Medulla oblongata (tissue), 1 donor: ENCODE results near the gene TNNI2.
"Not testable (repeated sequence)": the region's sequence is repeated elsewhere in the genome, so short reads cannot be mapped to it uniquely, and the experiment has no call there.

Source experiments
- DNase-seq: peaks from one replicate; pipeline ENCODE4 v3.0.0-alpha.2; 2015; ENCODE audit errors: extremely low spot score

The TNNI2 gene

DNA sequence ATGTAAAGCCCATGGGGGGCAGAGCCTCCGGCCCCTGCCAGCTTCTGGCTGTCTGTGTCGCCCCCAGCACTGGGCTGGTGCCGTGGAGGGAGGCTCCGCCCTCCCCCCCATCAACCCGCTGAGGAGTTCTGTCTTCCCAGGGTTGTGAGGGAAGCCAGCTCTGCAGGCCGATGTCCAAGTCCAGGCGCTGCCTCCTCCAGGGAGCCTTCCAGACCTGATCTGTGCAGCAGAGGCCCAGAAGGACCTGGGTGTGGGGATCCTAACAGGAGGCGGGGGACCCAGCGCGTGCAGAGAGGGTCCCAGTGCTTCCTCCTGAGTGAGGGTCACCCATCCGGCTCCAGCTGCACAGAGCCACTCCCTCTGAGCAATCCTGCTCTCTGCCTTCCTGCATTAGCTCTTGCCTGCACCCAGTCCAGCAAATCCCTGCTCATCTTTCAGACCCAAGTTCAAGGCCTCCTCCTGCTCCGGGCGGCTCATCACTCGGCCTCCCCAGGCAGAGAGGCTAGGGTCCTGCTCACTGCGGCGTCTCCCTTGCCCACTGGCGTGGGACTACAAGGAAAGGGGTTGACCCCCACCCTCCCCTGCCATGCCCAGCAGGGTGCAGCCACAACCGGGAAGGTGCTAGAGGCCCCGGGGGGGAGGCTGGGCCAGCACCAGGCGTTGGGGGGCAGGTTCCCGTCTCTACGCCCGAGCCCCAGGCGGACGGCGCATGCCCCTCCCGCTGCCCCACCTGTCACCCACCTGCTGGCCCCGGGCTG is 36.5 kb downstream of the TNNI2 start:
- no peak for DNase-seq

GRCh38 chr11:1875851-1876301 is 37.1 kb downstream of the TNNI2 start:
- not testable (repeated sequence) for DNase-seq

- no peak for DNase-seq
Observed at GRCh38 chr11:1876361-1877063, 37.7 kb downstream of the TNNI2 start.

DNA sequence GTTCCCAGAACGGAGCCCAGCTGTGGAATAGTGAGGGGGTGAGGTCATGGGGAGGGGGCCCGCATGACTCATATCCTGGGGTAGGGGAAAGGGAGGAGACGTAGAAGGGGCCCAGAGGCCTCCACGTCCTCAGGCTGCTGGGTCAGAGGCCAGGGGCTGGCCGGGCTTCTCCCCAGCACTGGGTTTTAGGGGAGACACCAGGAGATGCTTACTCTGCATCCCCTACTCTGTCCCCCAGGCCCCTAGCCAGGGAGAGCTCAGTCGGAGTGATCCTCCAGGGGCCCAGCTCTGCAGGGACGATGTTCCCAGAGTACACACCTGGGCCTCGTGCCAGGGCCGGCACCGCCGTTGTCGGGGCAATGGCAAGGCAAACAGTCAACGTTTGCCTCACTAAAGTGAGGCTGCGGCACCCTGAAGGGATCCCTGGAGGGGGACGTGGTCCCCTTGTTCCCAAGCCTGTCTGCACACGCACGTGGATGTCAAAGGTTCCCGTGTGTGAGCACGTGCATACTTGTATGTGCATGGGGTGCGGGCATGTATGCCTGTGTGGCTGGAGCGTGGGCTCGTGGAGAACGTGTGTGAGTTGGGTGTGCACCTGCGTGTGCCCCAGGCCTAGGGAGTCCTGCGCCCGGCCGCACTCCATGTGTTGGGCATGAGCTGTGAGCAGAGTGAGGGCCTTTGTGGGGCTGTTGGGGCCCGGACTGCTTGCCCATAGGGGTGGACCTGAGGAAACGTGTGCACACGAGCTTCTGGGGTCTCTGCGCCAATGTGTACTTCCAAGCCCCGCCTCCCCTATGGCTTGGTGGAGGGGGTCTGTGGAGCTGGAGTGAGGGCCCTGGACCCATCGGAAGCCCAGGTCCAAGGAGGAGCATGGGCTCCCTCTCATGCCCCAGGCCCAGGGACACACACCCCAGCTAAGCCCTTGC is 38.7 kb downstream of the TNNI2 start:
- no peak for DNase-seq

GRCh38 chr11:1878137-1879031 is 39.6 kb downstream of the TNNI2 start:
- no peak for DNase-seq

GRCh38 chr11:1879342-1879940 is 40.7 kb downstream of the TNNI2 start:
- no peak for DNase-seq

DNA sequence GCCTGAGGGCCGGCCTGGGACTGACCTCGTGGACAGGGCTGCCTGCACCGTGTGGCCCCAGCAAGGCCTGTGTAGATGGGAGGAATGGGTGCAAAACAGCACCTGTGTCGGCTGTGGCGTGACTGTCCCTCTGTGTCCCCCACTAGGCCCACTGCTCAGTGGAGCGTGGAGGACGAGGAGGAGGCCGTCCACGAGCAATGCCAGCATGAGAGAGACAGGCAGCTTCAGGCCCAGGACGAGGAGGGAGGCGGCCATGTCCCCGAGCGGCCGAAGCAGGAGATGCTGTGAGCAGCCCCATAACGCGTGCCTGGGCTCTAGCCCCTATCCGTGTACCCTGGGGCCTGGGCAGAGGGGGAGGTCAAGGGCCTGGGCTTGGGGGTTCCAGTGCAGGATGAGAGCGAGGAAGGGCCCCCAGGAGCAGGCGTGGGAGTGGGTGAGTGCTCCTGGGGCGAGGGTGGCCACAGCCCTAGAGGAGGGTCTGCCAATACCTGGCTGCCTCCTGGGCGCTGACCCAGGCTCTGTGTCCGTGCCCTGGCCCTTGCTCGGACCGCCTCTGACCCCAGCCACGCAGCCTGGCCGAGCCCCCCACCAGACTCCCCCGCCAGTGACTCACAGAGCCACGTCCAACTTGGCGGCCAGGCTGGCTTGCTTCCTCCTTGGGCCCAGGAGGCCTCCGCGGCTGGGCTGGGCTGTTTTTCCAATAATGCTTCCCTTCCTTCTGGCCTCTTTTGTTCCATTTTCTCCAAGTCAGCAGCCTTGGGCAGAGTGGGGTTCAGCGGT is 41.4 kb downstream of the TNNI2 start:
- no peak for DNase-seq

GRCh38 chr11:1880746-1881441 is 42.1 kb downstream of the TNNI2 start:
- DNase-seq: no peak

GRCh38 chr11:1881442-1882264 is 42.9 kb downstream of the TNNI2 start:
- DNase-seq: no peak

GRCh38 chr11:1882265-1883238 is 43.8 kb downstream of the TNNI2 start:
- peak; percentile 64 for DNase-seq

DNA sequence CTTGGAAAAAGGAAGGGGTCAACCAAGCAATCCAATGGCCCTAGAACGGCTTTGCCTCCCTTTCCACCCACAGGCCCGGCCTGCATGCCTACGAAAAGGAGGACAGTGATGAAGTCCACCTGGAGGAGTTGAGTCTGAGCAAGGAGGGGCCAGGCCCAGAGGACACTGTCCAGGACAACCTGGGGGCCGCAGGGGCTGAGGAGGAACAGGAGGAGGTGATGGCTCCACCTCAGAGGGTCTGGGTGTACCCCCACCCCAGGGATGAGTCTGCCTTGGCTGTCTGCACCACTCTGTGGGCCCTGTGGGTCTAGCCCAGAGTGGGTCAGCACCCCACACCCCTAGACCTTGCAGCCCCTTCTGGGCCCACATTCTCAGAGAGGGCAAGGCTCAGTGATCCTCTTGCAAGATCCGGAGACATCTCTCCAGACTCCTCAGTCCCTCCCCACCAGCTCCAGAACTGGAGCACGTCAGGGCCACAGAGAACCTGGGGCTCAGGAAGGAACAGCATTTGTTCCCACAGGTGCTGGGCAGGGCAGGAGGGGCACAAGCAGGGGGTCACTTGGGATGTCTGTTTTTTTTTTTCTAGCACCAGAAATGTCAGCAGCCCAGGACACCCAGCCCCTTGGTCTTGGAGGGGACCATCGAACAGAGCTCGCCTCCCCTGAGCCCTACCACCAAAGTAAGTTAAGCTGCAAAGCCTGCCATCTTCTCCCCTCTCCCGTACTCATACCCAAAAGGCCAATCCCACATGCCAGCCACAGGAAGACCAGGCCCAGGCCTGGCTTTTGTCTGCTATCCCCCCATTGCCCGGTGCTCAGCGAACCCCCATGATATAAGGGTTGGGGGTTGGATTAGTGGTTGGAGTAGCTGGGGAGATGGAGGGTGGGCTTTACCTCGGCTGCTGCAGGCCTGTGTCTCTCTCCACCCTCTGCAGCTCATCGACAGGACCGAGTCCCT is 44.8 kb downstream of the TNNI2 start:
- DNase-seq: no peak

GRCh38 chr11:1884303-1884700 is 45.5 kb downstream of the TNNI2 start:
- DNase-seq: no peak

DNA sequence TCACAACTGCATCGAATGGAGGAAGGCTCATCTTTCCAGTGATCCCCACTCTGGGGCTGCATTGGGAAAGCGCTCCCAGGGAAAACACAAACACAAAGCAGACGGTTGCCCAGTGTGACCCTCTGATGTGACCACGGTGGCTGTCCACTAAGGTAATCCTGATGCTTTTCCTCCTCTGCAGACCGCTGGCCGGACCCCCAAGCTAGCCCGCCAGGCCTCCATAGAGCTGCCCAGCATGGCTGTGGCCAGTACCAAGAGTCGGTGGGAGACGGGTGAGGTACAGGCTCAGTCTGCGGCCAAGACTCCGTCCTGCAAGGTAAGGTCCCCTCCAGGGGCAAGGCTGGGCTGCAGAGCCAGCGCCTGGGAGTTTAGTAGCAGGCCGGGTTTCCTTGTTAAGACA is 47.8 kb downstream of the TNNI2 start:
- DNase-seq: not testable (repeated sequence)

DNA sequence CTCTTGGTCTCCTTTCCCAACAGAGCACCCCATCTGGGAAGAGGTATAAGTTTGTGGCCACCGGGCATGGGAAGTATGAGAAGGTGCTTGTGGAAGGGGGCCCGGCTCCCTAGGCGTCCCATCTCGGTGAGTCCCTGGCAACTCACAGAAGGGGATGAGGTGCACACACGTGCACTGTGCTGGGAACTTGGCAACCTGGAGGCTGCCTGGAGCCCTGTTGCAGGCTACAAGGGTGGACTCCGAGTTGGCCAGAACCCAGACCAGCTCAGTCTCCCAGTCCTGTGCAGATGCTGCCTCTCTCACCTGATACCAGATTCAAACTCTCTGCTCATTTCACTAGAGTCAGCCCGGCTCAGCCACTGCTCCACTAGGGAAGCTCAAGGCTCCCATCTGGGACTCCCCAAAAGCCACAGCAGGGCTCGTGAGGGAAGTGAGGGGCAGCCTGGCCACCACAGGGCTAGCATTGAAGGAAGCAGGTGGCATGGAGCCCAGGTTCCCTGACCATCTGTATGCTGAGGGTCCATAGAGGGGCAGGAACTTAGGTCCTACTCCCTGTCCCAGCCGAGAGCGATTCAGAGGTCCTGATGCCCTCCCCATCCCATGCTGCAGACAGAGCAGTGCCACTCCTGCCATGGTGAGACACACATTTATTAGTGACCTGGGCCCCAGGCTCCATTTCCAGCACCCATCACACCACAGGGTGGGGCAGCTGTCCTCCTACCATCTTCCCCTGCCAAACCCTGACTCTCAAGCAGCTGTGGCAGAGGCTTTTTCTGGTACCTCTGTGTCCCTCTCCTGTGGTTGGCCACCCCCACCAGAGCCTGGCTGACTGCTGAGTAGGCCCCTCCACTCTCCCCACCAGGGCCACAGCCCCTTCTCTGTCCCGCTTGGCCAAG is 48.9 kb downstream of the TNNI2 start:
- no peak for DNase-seq

DNA sequence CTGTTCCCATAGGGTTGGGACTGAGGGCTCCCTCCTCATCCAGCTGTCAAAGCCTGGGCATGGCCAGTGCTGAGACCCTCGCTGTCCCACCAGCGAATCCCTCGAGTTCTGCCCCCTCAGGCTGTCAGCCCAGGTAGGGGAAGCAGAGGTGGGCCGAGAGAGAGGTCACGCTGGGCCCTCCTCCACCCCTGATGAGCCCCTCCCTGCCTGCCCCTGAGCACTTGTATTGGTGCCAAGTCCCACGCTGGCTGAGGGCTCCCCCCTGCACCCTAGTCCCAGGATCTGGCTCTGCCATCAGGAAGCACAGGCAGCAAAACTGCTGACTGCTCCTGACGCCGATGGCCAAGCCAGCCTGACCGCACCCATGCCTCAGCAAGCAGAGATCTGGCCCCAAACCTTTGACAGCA is 49.6 kb downstream of the TNNI2 start:
- no peak for DNase-seq
